Measurements from ENCODE around the gene CHODL. TPM values are rescaled to one million over a fixed set of nuclear protein-coding genes. Genes with fewer than 3 reads are reported as not detected.

Gene CHODL
- total RNA-seq, result 0.09 and 0.22 TPM in 2 replicates

DNA sequence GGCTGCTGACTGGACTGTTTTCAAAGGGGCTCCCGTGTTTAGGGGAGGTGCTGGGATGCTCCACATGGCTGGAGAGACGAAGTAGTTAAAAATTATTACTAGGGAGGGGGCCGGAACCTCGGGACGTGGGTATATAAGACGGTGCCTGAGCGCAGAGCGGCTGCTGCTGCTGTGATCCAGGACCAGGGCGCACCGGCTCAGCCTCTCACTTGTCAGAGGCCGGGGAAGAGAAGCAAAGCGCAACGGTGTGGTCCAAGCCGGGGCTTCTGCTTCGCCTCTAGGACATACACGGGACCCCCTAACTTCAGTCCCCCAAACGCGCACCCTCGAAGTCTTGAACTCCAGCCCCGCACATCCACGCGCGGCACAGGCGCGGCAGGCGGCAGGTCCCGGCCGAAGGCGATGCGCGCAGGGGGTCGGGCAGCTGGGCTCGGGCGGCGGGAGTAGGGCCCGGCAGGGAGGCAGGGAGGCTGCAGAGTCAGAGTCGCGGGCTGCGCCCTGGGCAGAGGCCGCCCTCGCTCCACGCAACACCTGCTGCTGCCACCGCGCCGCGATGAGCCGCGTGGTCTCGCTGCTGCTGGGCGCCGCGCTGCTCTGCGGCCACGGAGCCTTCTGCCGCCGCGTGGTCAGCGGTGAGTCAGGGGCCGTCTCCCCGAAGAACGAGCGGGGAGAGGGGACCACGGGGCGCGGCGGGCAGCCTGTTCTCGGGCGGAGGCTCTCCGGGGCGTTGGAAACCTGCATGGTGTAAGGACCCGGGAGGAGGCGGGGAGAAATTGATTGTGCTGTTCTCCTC, at the start of gene CHODL:
TSS of gene CHODL (plus strand) at position 163 of the 793 bp plus-strand sequence. CDS start at position 554, 391 bp downstream.

Other genes with a start within 250 kb of the CHODL start
- not detected in 2 replicates for gene TMPRSS15, start 159.0 kb downstream of the CHODL start, total RNA-seq